SU-DHL-6 (cell line): ENCODE data around the gene MLXIPL.
"Not testable (repeated sequence)": the region's sequence is repeated elsewhere in the genome, so short reads cannot be mapped to it uniquely, and the experiment has no call there.

ENCODE experiments used
- H2AFZ ChIP-seq: fragments of 200-600 bp; sonication (generic); 2 replicates; pipeline ENCODE4 v1.6.1; 2014; ENCODE audit warnings: low read depth, mild to moderate bottlenecking, moderate library complexity, mixed read lengths, antibody characterized with exemption, low read length; ENCODE audit not compliant: severe bottlenecking
- H3F3A ChIP-seq: fragments of 200-600 bp; shearing (Covaris generic); 2 replicates; pipeline ENCODE4 v1.6.0; 2016; ENCODE audit warnings: antibody characterized with exemption, mild to moderate bottlenecking; ENCODE audit not compliant: insufficient read depth
- H3K27ac ChIP-seq: fragments of 200-600 bp; sonication (generic); 2 replicates; pipeline ENCODE4 v1.5.1; 2016; ENCODE audit warnings: low read depth, mild to moderate bottlenecking, low read length, moderate library complexity, mixed read lengths
- H3K27me3 ChIP-seq: fragments of 200-600 bp; sonication (generic), shearing (Covaris generic); 2 replicates; pipeline ENCODE4 v1.6.0; 2014; ENCODE audit warnings: mild to moderate bottlenecking, low read length
- H3K36me3 ChIP-seq: fragments of 200-600 bp; sonication (generic); 2 replicates; pipeline ENCODE4 v1.6.1; 2014; ENCODE audit warnings: mild to moderate bottlenecking, low read length, mixed read lengths
- H3K4me2 ChIP-seq: fragments of 300-600, 200-600 bp; shearing (Covaris generic), sonication (generic); 2 replicates; pipeline ENCODE4 v1.6.0; 2014; ENCODE audit warnings: low read length, low read depth, mild to moderate bottlenecking; ENCODE audit not compliant: poor library complexity, severe bottlenecking
- H3K4me3 ChIP-seq: fragments of 200-600 bp; sonication (generic); 2 replicates; pipeline ENCODE4 v1.5.1; 2014; ENCODE audit warnings: antibody characterized with exemption, low read length, mild to moderate bottlenecking, mixed read lengths; ENCODE audit not compliant: insufficient read depth, poor library complexity, severe bottlenecking
- H3K79me2 ChIP-seq: fragments of 200-600 bp; sonication (generic); 2 replicates; pipeline ENCODE4 v1.6.1; 2014; ENCODE audit warnings: mild to moderate bottlenecking, low read length, moderate library complexity; ENCODE audit not compliant: insufficient read depth
- H3K9ac ChIP-seq: fragments of 200-600 bp; sonication (generic); 2 replicates; pipeline ENCODE4 v1.7.0; 2014; ENCODE audit warnings: mild to moderate bottlenecking, low read length
- H3K9me2 ChIP-seq: fragments of 200-600 bp; sonication (generic); replicated peaks from 2 replicates; pipeline ENCODE4 v1.6.1; 2014; ENCODE audit warnings: low read length; ENCODE audit not compliant: insufficient read depth
- H3K9me3 ChIP-seq: fragments of 200-600 bp; sonication (generic); 2 replicates; pipeline ENCODE4 v1.6.1; 2014; ENCODE audit warnings: low read length, mixed read lengths; ENCODE audit not compliant: insufficient read depth
- H4K20me1 ChIP-seq: fragments of 200-600 bp; sonication (generic); 2 replicates; pipeline ENCODE4 v1.6.1; 2014; ENCODE audit warnings: low read depth, mild to moderate bottlenecking, antibody characterized with exemption, low read length, moderate library complexity, mixed read lengths
- EZH2phosphoT487 ChIP-seq: fragments of 200-600 bp; sonication (generic), shearing (Covaris generic); conservative IDR thresholded peaks from 2 replicates; pipeline ENCODE4 v1.6.1; 2018; ENCODE audit warnings: mild to moderate bottlenecking, antibody characterized with exemption, low read length, moderate library complexity, mixed read lengths
- TF ChIP-seq, protein P1 (sequence below): fragments of 200-600 bp; sonication (generic); IDR thresholded peaks from one replicate; pipeline ENCODE4 v1.5.1; 2017; ENCODE audit warnings: antibody characterized with exemption, mild to moderate bottlenecking, low read length, moderate library complexity; ENCODE audit not compliant: insufficient read depth, poor library complexity, severe bottlenecking

The MLXIPL gene

DNA sequence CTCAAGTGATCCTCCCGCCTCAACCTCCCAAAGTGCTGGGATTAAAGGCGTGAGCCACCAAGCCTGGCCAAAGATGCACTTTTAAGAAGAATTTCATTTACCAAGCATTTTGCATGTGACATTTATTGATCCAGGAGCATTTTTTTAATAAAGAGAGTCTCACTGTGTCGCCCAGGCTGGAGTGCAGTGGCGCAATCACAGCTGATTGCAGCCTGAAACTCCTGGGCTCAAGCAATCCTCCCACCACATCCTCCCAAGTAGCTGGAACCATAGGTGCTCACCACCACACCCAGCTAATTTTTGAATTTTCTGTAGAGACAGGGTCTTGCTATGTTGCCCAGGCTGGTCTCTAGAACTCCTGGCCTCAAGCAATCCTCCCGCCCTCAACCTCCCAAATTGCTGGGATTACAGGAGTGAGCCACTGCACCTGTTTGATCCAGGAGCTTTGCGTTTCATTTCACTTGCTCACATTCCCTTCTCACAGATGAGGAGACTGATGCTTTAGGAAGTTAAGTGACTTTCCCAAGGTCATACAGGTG is 41.6 kb downstream of the MLXIPL start:
- no peaks in the 10 kb centered on the region for H3K27me3 ChIP-seq
- peaks cover 7% of the 10 kb centered on the region for H3F3A ChIP-seq
- H3K4me3 ChIP-seq, result no peak overlapping the region
- no peak overlapping the region for H3K27ac ChIP-seq
- H3K79me2 ChIP-seq, result peaks cover 5% of the 10 kb centered on the region; the same call in 1 of the 2 replicates
- no peak overlapping the region for H3K9ac ChIP-seq
- TF ChIP-seq, protein P1, sequence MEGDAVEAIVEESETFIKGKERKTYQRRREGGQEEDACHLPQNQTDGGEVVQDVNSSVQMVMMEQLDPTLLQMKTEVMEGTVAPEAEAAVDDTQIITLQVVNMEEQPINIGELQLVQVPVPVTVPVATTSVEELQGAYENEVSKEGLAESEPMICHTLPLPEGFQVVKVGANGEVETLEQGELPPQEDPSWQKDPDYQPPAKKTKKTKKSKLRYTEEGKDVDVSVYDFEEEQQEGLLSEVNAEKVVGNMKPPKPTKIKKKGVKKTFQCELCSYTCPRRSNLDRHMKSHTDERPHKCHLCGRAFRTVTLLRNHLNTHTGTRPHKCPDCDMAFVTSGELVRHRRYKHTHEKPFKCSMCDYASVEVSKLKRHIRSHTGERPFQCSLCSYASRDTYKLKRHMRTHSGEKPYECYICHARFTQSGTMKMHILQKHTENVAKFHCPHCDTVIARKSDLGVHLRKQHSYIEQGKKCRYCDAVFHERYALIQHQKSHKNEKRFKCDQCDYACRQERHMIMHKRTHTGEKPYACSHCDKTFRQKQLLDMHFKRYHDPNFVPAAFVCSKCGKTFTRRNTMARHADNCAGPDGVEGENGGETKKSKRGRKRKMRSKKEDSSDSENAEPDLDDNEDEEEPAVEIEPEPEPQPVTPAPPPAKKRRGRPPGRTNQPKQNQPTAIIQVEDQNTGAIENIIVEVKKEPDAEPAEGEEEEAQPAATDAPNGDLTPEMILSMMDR, result no peak
- TF ChIP-seq EZH2phosphoT487, result no peak
- H2AFZ ChIP-seq, result no peak overlapping the region
- no peaks in the 10 kb centered on the region for H3K36me3 ChIP-seq
- no peak overlapping the region for H3K4me2 ChIP-seq
- no peaks in the 10 kb centered on the region for H3K9me3 ChIP-seq
- H4K20me1 ChIP-seq, result no peaks in the 10 kb centered on the region
- no peaks in the 10 kb centered on the region for H3K9me2 ChIP-seq

DNA sequence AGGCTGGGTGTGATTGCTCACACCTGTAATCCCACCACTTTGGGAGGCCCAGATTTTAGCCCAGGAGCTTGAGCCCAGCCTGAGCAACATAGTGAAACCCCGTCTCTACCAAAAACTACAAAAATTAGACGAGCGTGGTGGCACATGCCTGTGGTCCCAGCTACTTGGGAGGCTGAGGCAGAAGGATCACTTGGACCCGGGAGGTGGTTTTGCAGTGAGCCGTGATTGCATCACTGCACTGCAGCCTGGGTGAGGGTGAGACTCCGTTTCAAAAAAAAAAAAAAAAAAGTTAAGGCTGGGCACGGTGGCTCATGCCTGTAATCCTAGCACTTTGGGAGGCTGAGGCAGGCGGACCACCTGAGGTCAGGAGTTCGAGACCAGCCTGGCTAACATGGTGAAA is 43.3 kb downstream of the MLXIPL start:
- not testable (repeated sequence) for H3F3A ChIP-seq, H4K20me1 ChIP-seq, H3K9me2 ChIP-seq, H3K4me3 ChIP-seq, H2AFZ ChIP-seq, H3K27me3 ChIP-seq, H3K36me3 ChIP-seq, H3K27ac ChIP-seq, H3K9me3 ChIP-seq, H3K4me2 ChIP-seq, H3K9ac ChIP-seq
- H3K79me2 ChIP-seq, result peaks cover 19% of the 10 kb centered on the region

DNA sequence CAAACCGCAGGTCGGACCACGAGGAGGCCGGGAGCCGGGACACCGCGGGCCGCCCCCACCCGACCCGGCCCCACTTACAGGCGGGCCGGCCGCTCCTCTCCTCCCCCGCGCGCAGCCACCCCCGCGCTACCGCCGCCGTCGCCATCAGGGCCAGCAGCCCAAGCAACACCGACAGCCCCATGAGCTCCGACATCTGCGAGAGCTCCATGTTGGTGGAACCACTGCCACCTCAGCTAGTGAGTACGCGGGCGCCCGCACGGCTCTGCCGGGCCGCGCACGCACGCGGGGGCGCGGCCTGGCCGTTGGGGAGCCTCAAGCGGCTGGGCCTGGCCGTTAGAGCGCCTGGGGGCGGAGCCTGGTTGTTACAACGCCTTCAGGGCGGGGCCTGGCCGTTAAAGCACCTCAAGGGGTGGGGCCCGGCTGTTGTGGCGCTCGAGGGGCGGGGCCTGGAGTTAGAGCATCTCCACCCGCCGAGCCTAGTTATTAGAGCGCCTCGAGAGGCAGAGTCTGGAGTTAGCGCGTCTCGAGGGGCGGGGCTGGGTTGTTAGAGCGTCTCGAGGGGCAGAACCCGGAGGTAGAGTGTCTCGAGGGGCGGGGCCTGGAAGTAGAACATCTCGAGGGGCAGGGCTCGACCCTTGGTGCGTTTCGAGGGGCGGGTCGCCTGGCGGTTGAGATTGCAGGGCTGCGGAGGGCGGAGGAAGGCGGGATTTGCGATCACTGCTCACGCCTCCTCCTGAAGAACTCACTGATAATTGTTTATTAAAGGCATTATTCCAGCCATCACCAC is 45.8 kb downstream of the MLXIPL start, which contains the start of gene TBL2:
TSS of gene TBL2 (minus strand) at position 238 of the 787 bp plus-strand sequence. CDS start at position 208, 30 bp downstream.
- Histone ChIP-seq H3K79me2 (peaks cover 19% of the 10 kb centered on the region), H3K36me3 (no peaks in the 10 kb centered on the region), H2AFZ (peak within 1 kb of the TSS; percentile 81), H3K9me2 (no peaks in the 10 kb centered on the region), H4K20me1 (no peaks in the 10 kb centered on the region), H3K4me3 (peak within 1 kb of the TSS; percentile 95), H3K9ac (peak within 1 kb of the TSS; percentile 87), H3F3A (peaks cover 5% of the 10 kb centered on the region), H3K27ac (peak within 1 kb of the TSS; percentile 79), H3K9me3 (no peaks in the 10 kb centered on the region), H3K4me2 (peak within 1 kb of the TSS; percentile 84), H3K27me3 (no peaks in the 10 kb centered on the region)
- TF ChIP-seq EZH2phosphoT487, result no peak
- TF ChIP-seq, protein P1, result no peak
